Vagina (tissue), 2 donors: ENCODE data around the gene CAMKK2. TPM values are rescaled to one million over a fixed set of nuclear protein-coding genes. Genes with fewer than 3 reads are reported as not detected.
A peak's percentile ranks its signal among the peaks of the same experiment; 100 is the strongest.
"Not testable (repeated sequence)": the region's sequence is repeated elsewhere in the genome, so short reads cannot be mapped to it uniquely, and the experiment has no call there.

Source experiments
- DNase-seq, 2 donors: peaks; one replicate each; pipeline ENCODE4 v3.0.0-alpha.2; 2017; ENCODE audit errors: extremely low spot score in 2 of 2
- H3K27ac ChIP-seq: fragments of 200-600 bp; sonication (generic); one replicate; pipeline ENCODE4 v1.5.1; 2019
- H3K27me3 ChIP-seq: fragments of 200-600 bp; sonication (generic); one replicate; pipeline ENCODE4 v1.5.1; 2019
- H3K36me3 ChIP-seq, 2 donors: fragments of 200-600 bp; sonication (generic); one replicate each; pipeline ENCODE4 v1.5.1; 2017 to 2019
- H3K4me1 ChIP-seq: fragments of 200-600 bp; sonication (generic); one replicate; pipeline ENCODE4 v1.5.1; 2019
- H3K4me3 ChIP-seq, 2 donors: fragments of 200-600 bp; sonication (generic); 1 replicate in 1 of 2; 2 replicates in 1 of 2; pipeline ENCODE4 v1.5.1; 2016 to 2019
- H3K9me3 ChIP-seq: fragments of 200-600 bp; sonication (generic); one replicate; pipeline ENCODE4 v1.5.1; 2019
- CTCF ChIP-seq, 3 experiments: fragments of 450-650 bp in 2 of 3; fragments of 200-600 bp in 1 of 3; sonication (generic) in 1 of 3; IDR thresholded peaks; one replicate each; pipeline ENCODE4 v1.5.1; 2017 to 2019; ENCODE audit warnings: antibody characterized with exemption in 3 of 3, mild to moderate bottlenecking in 2 of 3, moderate library complexity in 2 of 3
- POLR2A ChIP-seq, 2 donors: fragments of 450-650 bp; IDR thresholded peaks; one replicate each; pipeline ENCODE4 v1.6.1; 2017; ENCODE audit warnings: antibody characterized with exemption in 2 of 2, mild to moderate bottlenecking in 2 of 2, moderate library complexity in 2 of 2
- POLR2AphosphoS5 ChIP-seq, 2 donors: sonication (generic); formaldehyde crosslinking; IDR thresholded peaks; one replicate each; pipeline ENCODE4 v1.9.0; 2017; ENCODE audit warnings: antibody characterized with exemption in 2 of 2, mild to moderate bottlenecking in 2 of 2, low read depth in 1 of 2; ENCODE audit not compliant: insufficient read depth in 1 of 2
- intact Hi-C: fragments of 100-400 bp; cut with DNase I; formaldehyde crosslinking; loops from one replicate; pipeline ENCODE4 v1.15.1; 2023
- total RNA-seq: library from RNA; depleted of rRNA; stranded (reverse); fragments of >200 nt; gene quantifications from one replicate; pipeline ENCODE4 v1.2.3, GENCODE V29; 2016

Gene CAMKK2
- total RNA-seq, 1 donor from 2014 or later: 32.7 TPM

- no peaks in the 10 kb centered on the region for H3K9me3 ChIP-seq
- no peaks in the 10 kb centered on the region for H3K27me3 ChIP-seq
- DNase-seq: no peak
- TF ChIP-seq POLR2AphosphoS5 (IDR thresholded peaks at IDR 0.05; ENCODE audit: insufficient read depth in 1 of 2, low read depth in 1 of 2) (no peak), CTCF (IDR thresholded peaks at IDR 0.05) (no peak), POLR2A (IDR thresholded peaks at IDR 0.05) (no peak)
- intact Hi-C loops: no loop called here
- peak overlapping the region; percentile 80 for H3K27ac ChIP-seq
- H3K36me3 ChIP-seq: no peaks in the 10 kb centered on the region
- H3K4me1 ChIP-seq: peaks cover 52% of the 10 kb centered on the region
- H3K4me3 ChIP-seq: no peak overlapping the region
These were observed 12.7 kb downstream of the CAMKK2 start for GRCh38 chr12:121283841-121284240.

GRCh38 chr12:121283388-121283787 is 13.1 kb downstream of the CAMKK2 start:
- no peaks in the 10 kb centered on the region for H3K36me3 ChIP-seq
- no peaks in the 10 kb centered on the region for H3K27me3 ChIP-seq
- intact Hi-C loops: no loop called here
- TF ChIP-seq POLR2AphosphoS5 (IDR thresholded peaks at IDR 0.05; ENCODE audit: insufficient read depth in 1 of 2, low read depth in 1 of 2) (no peak), CTCF (IDR thresholded peaks at IDR 0.05) (no peak), POLR2A (IDR thresholded peaks at IDR 0.05) (no peak)
- H3K4me3 ChIP-seq: no peak overlapping the region
- H3K9me3 ChIP-seq: no peaks in the 10 kb centered on the region
- peak overlapping the region; percentile 80 for H3K27ac ChIP-seq
- no peak for DNase-seq
- peaks cover 51% of the 10 kb centered on the region for H3K4me1 ChIP-seq

- H3K9me3 ChIP-seq, H3K36me3 ChIP-seq, DNase-seq, intact Hi-C loops, H3K4me3 ChIP-seq, H3K27me3 ChIP-seq: not testable (repeated sequence)
- Histone ChIP-seq H3K4me1 (peaks cover 46% of the 10 kb centered on the region), H3K27ac (peak overlapping the region; percentile 33)
These were observed 13.6 kb downstream of the CAMKK2 start for GRCh38 chr12:121282910-121283309.

- Histone ChIP-seq H3K27me3 (no peaks in the 10 kb centered on the region), H3K9me3 (no peaks in the 10 kb centered on the region), H3K4me3 (no peak overlapping the region), H3K27ac (peak overlapping the region; percentile 33), H3K4me1 (peaks cover 43% of the 10 kb centered on the region), H3K36me3 (no peaks in the 10 kb centered on the region)
- no peak for DNase-seq
- intact Hi-C loops: no loop called here
- TF ChIP-seq POLR2AphosphoS5 (IDR thresholded peaks at IDR 0.05; ENCODE audit: insufficient read depth in 1 of 2, low read depth in 1 of 2): no peak
- TF ChIP-seq CTCF (IDR thresholded peaks at IDR 0.05): no peak
These were observed 14.3 kb downstream of the CAMKK2 start for GRCh38 chr12:121282072-121282742.

GRCh38 chr12:121281116-121281515 is 15.4 kb downstream of the CAMKK2 start:
- intact Hi-C loops, H3K9me3 ChIP-seq, H3K4me3 ChIP-seq, DNase-seq, H3K27ac ChIP-seq, H3K27me3 ChIP-seq, H3K36me3 ChIP-seq: not testable (repeated sequence)
- peaks cover 43% of the 10 kb centered on the region for H3K4me1 ChIP-seq

- H3K27me3 ChIP-seq, DNase-seq, H3K27ac ChIP-seq, H3K36me3 ChIP-seq, H3K4me3 ChIP-seq, intact Hi-C loops, H3K9me3 ChIP-seq: not testable (repeated sequence)
- peaks cover 43% of the 10 kb centered on the region for H3K4me1 ChIP-seq
These were observed 16.0 kb downstream of the CAMKK2 start for GRCh38 chr12:121280531-121280930.
